IMR-90 (cell line): ENCODE data around the gene THEM4. TPM values are rescaled to one million over a fixed set of nuclear protein-coding genes. Genes with fewer than 3 reads are reported as not detected.

Experiments used
- ATAC-seq: fragments of 200-7000 bp; cut with Tn5 transposase; 2 replicates; pipeline ENCODE4 v1.9.1; 2020; ENCODE audit warnings: low read depth, mild to moderate bottlenecking, moderate library complexity
- BruUV-seq: library from RNA; stranded (reverse); fragments of 400-500 nt; replicated peaks from 2 replicates; lab custom pipeline; 2021; lab: Mats Ljungman, UMichigan
- CTCF ChIA-PET: fragments of 300-600 bp; formaldehyde crosslinking; extraction: SDS; loops from one replicate; lab custom pipeline; 2021; ENCODE audit warnings: antibody characterized with exemption; lab: Yijun Ruan, JAX
- POLR2A ChIA-PET: fragments of 300-600 bp; sonication (Branson Sonifier 250); formaldehyde crosslinking; loops from one replicate; lab custom pipeline; 2022; ENCODE audit warnings: antibody characterized with exemption; ENCODE audit not compliant: unreplicated experiment; lab: Charles Lee
- DNase-seq: peaks from one replicate; pipeline ENCODE4 v3.0.0; 2013
- H2AFZ ChIP-seq: replicated peaks from 2 replicates; pipeline ENCODE3; 2013; ENCODE audit warnings: low read length, mild to moderate bottlenecking; ENCODE audit not compliant: poor library complexity
- H2AK5ac ChIP-seq: 2 replicates; pipeline ENCODE4 v1.6.1; 2013; ENCODE audit warnings: low read depth, low read length, inconsistent platforms
- H2AK9ac ChIP-seq: replicated peaks from 2 replicates; pipeline ENCODE3; 2013; ENCODE audit warnings: mild to moderate bottlenecking, low read depth, low read length, moderate library complexity; ENCODE audit not compliant: poor library complexity
- H2BK120ac ChIP-seq: 2 replicates; pipeline ENCODE4 v1.6.1; 2013; ENCODE audit warnings: low read depth, low read length, inconsistent platforms
- H2BK15ac ChIP-seq: 3 replicates; pipeline ENCODE4 v1.6.1; 2013; ENCODE audit warnings: low read depth, low read length, inconsistent platforms
- H2BK20ac ChIP-seq: 2 replicates; pipeline ENCODE4 v1.6.1; 2013; ENCODE audit warnings: low read depth, mild to moderate bottlenecking, inconsistent platforms, low read length, moderate library complexity
- H2BK5ac ChIP-seq: 2 replicates; pipeline ENCODE4 v1.6.1; 2013; ENCODE audit warnings: mild to moderate bottlenecking, low read depth, low read length, inconsistent platforms; ENCODE audit not compliant: poor library complexity, severe bottlenecking
- H3K14ac ChIP-seq: replicated peaks from 2 replicates; pipeline ENCODE4 v1.6.1; 2013; ENCODE audit warnings: low read depth, low read length, inconsistent platforms
- H3K18ac ChIP-seq: 2 replicates; pipeline ENCODE4 v1.6.1; 2013; ENCODE audit warnings: low read depth, low read length, control low read depth
- H3K23ac ChIP-seq: 2 replicates; pipeline ENCODE4 v1.6.1; 2013; ENCODE audit warnings: low read depth, low read length, inconsistent platforms
- H3K27ac ChIP-seq: 2 replicates; pipeline ENCODE4 v1.5.1; 2013; ENCODE audit warnings: mild to moderate bottlenecking, control low read depth, low read length; ENCODE audit not compliant: insufficient read depth
- H3K27me3 ChIP-seq: 2 replicates; pipeline ENCODE4 v1.6.1; 2013; ENCODE audit warnings: low read length; ENCODE audit not compliant: control insufficient read depth, insufficient read depth
- H3K36me3 ChIP-seq: 2 replicates; pipeline ENCODE4 v1.6.1; 2013; ENCODE audit warnings: low read length, mixed read lengths; ENCODE audit not compliant: control insufficient read depth, insufficient read depth
- H3K4ac ChIP-seq: 2 replicates; pipeline ENCODE4 v1.6.1; 2013; ENCODE audit warnings: low read depth, low read length, inconsistent platforms
- H3K4me1 ChIP-seq: 2 replicates; pipeline ENCODE4 v1.6.1; 2013; ENCODE audit warnings: low read length, mixed read lengths; ENCODE audit not compliant: control insufficient read depth, insufficient read depth
- H3K4me2 ChIP-seq: 2 replicates; pipeline ENCODE4 v1.6.1; 2013; ENCODE audit warnings: low read depth, mild to moderate bottlenecking, control low read depth, low read length, moderate library complexity
- H3K4me3 ChIP-seq: 2 replicates; pipeline ENCODE4 v1.5.1; 2013; ENCODE audit warnings: low read depth, mild to moderate bottlenecking, control low read depth, low read length, moderate library complexity; ENCODE audit not compliant: insufficient read depth
- H3K56ac ChIP-seq: 2 replicates; pipeline ENCODE4 v1.6.1; 2013; ENCODE audit warnings: low read length, inconsistent platforms; ENCODE audit not compliant: insufficient read depth; ENCODE audit errors: extremely low read depth
- H3K79me1 ChIP-seq, 2 experiments: 2 replicates each; pipeline ENCODE4 v1.6.1; 2013; ENCODE audit warnings: low read length in 2 of 2, inconsistent platforms in 1 of 2, low read depth in 1 of 2
- H3K9ac ChIP-seq: 2 replicates; pipeline ENCODE4 v1.6.1; 2013; ENCODE audit warnings: low read depth, low read length, control low read depth
- H3K9me1 ChIP-seq: 2 replicates; pipeline ENCODE4 v1.6.1; 2013; ENCODE audit warnings: low read length, inconsistent platforms; ENCODE audit not compliant: insufficient read depth
- H3K9me3 ChIP-seq: 2 replicates; pipeline ENCODE4 v1.6.1; 2013; ENCODE audit warnings: low read length; ENCODE audit not compliant: control insufficient read depth, insufficient read depth
- H4K20me1 ChIP-seq: 2 replicates; pipeline ENCODE4 v1.6.1; 2013; ENCODE audit warnings: low read length, inconsistent platforms; ENCODE audit not compliant: insufficient read depth
- H4K5ac ChIP-seq: 2 replicates; pipeline ENCODE4 v1.6.1; 2013; ENCODE audit warnings: mild to moderate bottlenecking, low read depth, low read length, control low read depth
- H4K8ac ChIP-seq, 2 experiments: 2 replicates each; pipeline ENCODE4 v1.6.1; 2013; ENCODE audit warnings: low read depth in 2 of 2, low read length in 2 of 2, control low read depth in 1 of 2, inconsistent platforms in 1 of 2
- H4K91ac ChIP-seq: 2 replicates; pipeline ENCODE4 v1.6.1; 2013; ENCODE audit warnings: low read depth, low read length, inconsistent platforms; ENCODE audit not compliant: insufficient read depth
- BHLHE40 ChIP-seq: fragments of 150-350 bp; IDR thresholded peaks from 2 replicates; pipeline ENCODE4 v1.6.1; 2016; ENCODE audit warnings: mild to moderate bottlenecking, low read depth, low read length
- CEBPB ChIP-seq: IDR thresholded peaks from 2 replicates; pipeline ENCODE4 v1.6.1; 2012; ENCODE audit warnings: low read depth, low read length, improper control_type of control experiment
- CTCF ChIP-seq: conservative IDR thresholded peaks from 2 replicates; pipeline ENCODE4 v1.5.1; 2012; ENCODE audit warnings: mild to moderate bottlenecking, low read depth, low read length, improper control_type of control experiment
- ELK1 ChIP-seq: fragments of 150-350 bp; IDR thresholded peaks from 2 replicates; pipeline ENCODE4 v1.6.1; 2016; ENCODE audit warnings: low read depth, mild to moderate bottlenecking, low read length, moderate library complexity, borderline replicate concordance
- FOS ChIP-seq: fragments of 150-350 bp; IDR thresholded peaks from 2 replicates; pipeline ENCODE4 v1.6.1; 2016; ENCODE audit warnings: low read depth, low read length
- MAFK ChIP-seq: IDR thresholded peaks from 2 replicates; pipeline ENCODE4 v1.6.1; 2012; ENCODE audit warnings: low read depth, low read length, improper control_type of control experiment
- MXI1 ChIP-seq: IDR thresholded peaks from 2 replicates; pipeline ENCODE4 v1.6.1; 2012; ENCODE audit warnings: low read depth, mild to moderate bottlenecking, low read length, moderate library complexity, borderline replicate concordance
- NFE2L2 ChIP-seq: fragments of 150-350 bp; IDR thresholded peaks from 2 replicates; pipeline ENCODE4 v1.6.1; 2016; ENCODE audit warnings: low read depth, mild to moderate bottlenecking, low read length
- POLR2A ChIP-seq: IDR thresholded peaks from 2 replicates; pipeline ENCODE4 v1.6.1; 2012; ENCODE audit warnings: mild to moderate bottlenecking, low read depth, low read length
- RCOR1 ChIP-seq: IDR thresholded peaks from 2 replicates; pipeline ENCODE4 v1.6.1; 2012; ENCODE audit warnings: mild to moderate bottlenecking, low read length, improper control_type of control experiment; ENCODE audit not compliant: insufficient replicate concordance
- RFX5 ChIP-seq: IDR thresholded peaks from 2 replicates; pipeline ENCODE4 v1.8.0; 2012; ENCODE audit warnings: low read depth, mild to moderate bottlenecking, low read length, moderate library complexity
- SMC3 ChIP-seq: fragments of 150-350 bp; IDR thresholded peaks from 2 replicates; pipeline ENCODE4 v1.6.1; 2016; ENCODE audit warnings: low read depth, mild to moderate bottlenecking, antibody characterized with exemption, low read length, moderate library complexity
- USF2 ChIP-seq: fragments of 150-350 bp; IDR thresholded peaks from 2 replicates; pipeline ENCODE4 v1.6.1; 2017; ENCODE audit warnings: mild to moderate bottlenecking, antibody characterized with exemption, low read length, low read depth
- WGBS, 2 experiments: methylation state at CpG; one replicate each; pipeline versions ENCODE4 v1.1.5 to v1.1.7; 2013; ENCODE audit warnings: missing lambda C conversion rate in 2 of 2; ENCODE audit not compliant: insufficient read length in 1 of 2; ENCODE audit errors: extremely low coverage in 2 of 2; 5-methylcytosine and 5-hydroxymethylcytosine counted together
- dilution Hi-C: fragments of 300-500 bp; cut with HindIII; formaldehyde crosslinking; loops from one replicate; pipeline ENCODE4 v1.14.3; 2018; ENCODE audit warnings: low sequenced_read_pairs; ENCODE audit not compliant: unreplicated experiment
- in situ Hi-C: fragments of 300-500 bp; cut with MboI; formaldehyde crosslinking; loops from 3 replicates; pipeline ENCODE4 v1.14.3; 2019; ENCODE audit warnings: low sequenced_read_pairs, inconsistent platforms, mixed read lengths
- intact Hi-C: fragments of 100-400 bp; cut with micrococcal nuclease; formaldehyde crosslinking; loops from 2 replicates; pipeline ENCODE4 v1.10.0; 2022
- polyA plus RNA-seq, 3 experiments: library from polyadenylated mRNA; depleted of rRNA; stranded (reverse); fragments of >200 nt; gene quantifications; 2 replicates each; pipeline ENCODE4 v1.2.3, GENCODE V29; 2012; ENCODE audit warnings: low replicate concordance in 1 of 3
- total RNA-seq: library from RNA; depleted of rRNA; stranded (reverse); fragments of >200 nt; gene quantifications from 2 replicates; pipeline ENCODE4 v1.2.3, GENCODE V29; 2012

The THEM4 gene
- total and polyA plus RNA-seq, 2 of the 4 experiments (the other 2 are of a cell fraction) = 7.3 to 15.7 TPM

- H3K9ac ChIP-seq = no peak overlapping the region
- DNase-seq (no peak), ATAC-seq (no peak)
- H3K18ac ChIP-seq = no peak overlapping the region
- H3K4me3 ChIP-seq = no peak overlapping the region
- CTCF ChIA-PET = no interaction called here
- no peak overlapping the region; a peak in 1 of 4 replicates for H4K8ac ChIP-seq
- no peak overlapping the region for H2BK120ac ChIP-seq
- no peaks in the 10 kb centered on the region for H4K20me1 ChIP-seq
- dilution Hi-C loops = no loop called here
- no peak overlapping the region for H3K14ac ChIP-seq
- H3K27ac ChIP-seq = no peak overlapping the region
- TF ChIP-seq RCOR1 (no peak), FOS (no peak), USF2 (no peak), POLR2A (no peak), CTCF (no peak), SMC3 (no peak), MXI1 (no peak), NFE2L2 (no peak), BHLHE40 (no peak), CEBPB (no peak), MAFK (no peak), RFX5 (no peak), ELK1 (no peak)
- no peaks in the 10 kb centered on the region for H3K9me1 ChIP-seq
- H2BK5ac ChIP-seq = no peak overlapping the region
- H3K4ac ChIP-seq = no peak overlapping the region
- H3K79me1 ChIP-seq = no peaks in the 10 kb centered on the region
- no peak overlapping the region for H3K56ac ChIP-seq
- no peak overlapping the region for H2AK9ac ChIP-seq
- no peak overlapping the region for H3K23ac ChIP-seq
- in situ Hi-C loops = no loop called here
- peaks cover 32% of the 10 kb centered on the region for H3K27me3 ChIP-seq
- H3K4me2 ChIP-seq = no peak overlapping the region
- no peak overlapping the region for H2AFZ ChIP-seq
- intact Hi-C loops = no loop called here
- POLR2A ChIA-PET = no interaction called here
- H4K5ac ChIP-seq = no peak overlapping the region
- no peak overlapping the region for H2AK5ac ChIP-seq
- no peak overlapping the region for H4K91ac ChIP-seq
- H2BK15ac ChIP-seq = 0 out of 3 replicates have a peak overlapping the region, but pooled peaks have one; percentile 13
- BruUV-seq = no TSS peak
- H3K9me3 ChIP-seq = no peaks in the 10 kb centered on the region
- H2BK20ac ChIP-seq = no peak overlapping the region
- WGBS, 2 experiments = no CpG with 5 or more reads among the region's 8 CpGs
- H3K36me3 ChIP-seq = no peaks in the 10 kb centered on the region
- 0 out of 2 replicates have a peak, but pooled peaks cover 1% of the 10 kb centered on the region for H3K4me1 ChIP-seq
Observed at GRCh38 chr1:151846686-151847237, 62.5 kb downstream of the THEM4 start.
